NCI-H146 treated with DMSO at 0.1 percent for 48 hours (cell line): Measurements from ENCODE around the gene KRT86.

Experiments
- DNase-seq: peaks from one replicate; lab custom pipeline; 2025; ENCODE audit not compliant: unreplicated experiment; lab: John Stamatoyannopoulos, UW

The KRT86 gene

DNA sequence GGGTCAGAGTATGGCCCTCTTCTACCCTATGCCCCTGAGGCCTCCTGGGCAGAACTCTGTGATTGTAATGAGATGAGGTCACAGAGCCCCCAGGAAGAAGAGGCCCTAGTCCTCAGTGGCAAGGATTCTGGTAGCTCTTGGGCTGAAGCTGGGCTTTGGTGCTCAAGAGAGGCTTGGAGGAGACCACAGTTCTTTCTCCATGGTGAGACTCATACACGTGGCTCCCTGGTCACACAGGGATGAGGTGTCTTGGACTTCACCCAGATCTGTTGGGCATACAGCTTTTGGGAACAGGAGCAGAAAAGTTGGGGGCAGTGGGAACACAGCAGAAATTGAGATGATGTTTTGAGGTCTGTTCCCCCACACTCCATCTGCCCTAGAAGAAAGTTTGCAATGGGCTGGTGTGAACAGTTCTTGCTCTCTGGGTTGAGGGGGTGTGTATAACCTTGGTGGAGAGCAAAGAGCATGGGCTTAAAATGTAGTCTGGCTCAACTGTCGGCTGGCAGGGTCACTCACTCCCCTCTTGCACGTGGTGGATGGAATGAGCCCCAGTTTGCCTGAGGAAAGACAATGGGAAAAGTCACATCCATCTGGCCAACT is at the start of gene KRT86:
TSS of gene KRT86 (plus strand) at position 125 of the 600 bp plus-strand sequence. CDS start 27,272 bp downstream, outside the sequence.
- DNase-seq: no peak

DNA sequence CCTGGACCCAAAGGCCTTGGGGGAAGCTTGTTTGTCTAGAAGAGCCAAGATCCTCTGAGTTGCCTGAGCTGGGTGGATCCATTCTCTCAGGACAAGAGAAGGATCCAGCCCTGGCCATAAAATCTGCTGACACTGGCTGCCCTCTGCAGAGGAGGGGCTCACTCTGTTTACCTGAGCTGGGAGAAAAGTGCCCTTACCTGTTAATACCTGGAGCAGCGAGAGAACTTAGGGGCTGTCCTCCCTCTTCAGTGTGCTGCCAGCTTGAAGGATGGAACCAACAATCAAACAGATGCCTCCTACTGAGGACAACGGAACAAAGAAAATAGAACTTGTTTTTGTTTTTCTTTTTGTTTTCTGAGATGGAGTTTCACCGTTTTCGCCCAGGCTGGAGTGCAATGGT is 48.7 kb upstream of the KRT86 start:
- DNase-seq: no peak

DNA sequence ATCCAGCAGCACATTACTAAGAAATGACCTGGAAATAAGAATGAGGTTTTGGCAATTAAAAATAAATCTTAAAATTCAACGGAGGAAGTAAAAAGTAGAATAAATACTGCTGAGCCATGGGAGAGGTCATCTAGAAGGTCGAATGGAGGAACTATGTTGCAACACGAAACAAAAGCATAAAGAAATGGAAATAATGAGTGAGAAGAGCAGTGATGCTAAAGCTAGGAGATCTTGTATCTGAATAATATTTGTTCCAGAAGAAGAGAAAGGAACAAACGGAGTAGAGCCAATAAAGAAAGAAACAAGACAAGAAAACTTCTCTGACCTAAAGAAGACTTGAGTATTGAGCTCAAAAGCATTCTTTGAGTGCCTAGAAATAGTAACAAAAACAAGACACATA is 48.0 kb upstream of the KRT86 start:
- no peak for DNase-seq

DNA sequence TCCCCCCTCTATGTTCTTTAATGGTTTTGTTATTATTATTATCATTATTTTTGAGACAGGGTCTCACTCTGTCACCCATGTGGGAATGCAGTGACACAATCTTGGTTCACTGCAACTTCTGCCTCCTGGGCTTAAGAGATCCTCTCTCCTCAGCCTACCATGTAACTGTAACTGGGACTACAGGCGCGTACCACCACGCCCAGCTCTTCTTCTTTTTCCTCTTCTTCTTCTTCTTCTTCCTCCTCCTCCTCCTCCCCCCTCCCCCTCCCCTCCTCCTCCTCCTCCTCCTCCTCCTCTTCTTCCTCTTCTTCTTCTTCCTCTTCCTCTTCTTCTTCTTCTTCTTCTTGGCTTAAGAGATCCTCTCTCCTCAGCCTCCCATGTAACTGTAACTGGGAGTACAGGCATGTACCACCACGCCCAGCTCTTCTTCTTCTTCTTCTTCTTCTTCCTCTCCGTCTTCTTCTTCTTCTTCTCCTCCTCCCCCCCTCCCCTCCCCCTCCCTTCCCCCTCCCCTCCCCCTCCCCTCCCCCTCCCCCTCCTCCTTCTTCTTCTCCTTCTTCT is 46.8 kb upstream of the KRT86 start:
- no peak for DNase-seq

DNA sequence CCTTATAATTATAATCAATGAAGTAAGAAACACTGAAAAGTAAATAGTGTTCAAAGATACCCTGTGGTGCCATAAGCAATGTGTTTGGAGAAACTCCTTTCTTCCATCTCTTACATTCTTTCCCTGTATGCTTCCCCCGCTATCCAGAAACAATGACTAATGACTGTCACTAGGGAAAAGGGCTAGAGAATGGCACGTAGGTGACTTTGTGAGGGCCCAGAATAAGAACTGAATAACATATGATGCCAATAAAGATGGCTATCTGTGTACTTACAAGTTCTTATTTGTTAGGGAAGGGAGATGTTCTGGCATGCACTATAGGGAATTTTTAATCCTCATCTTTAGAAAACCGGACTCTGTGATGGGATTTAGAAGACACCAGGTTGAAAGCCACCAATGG is 46.1 kb upstream of the KRT86 start:
- peak; percentile 74 for DNase-seq

DNA sequence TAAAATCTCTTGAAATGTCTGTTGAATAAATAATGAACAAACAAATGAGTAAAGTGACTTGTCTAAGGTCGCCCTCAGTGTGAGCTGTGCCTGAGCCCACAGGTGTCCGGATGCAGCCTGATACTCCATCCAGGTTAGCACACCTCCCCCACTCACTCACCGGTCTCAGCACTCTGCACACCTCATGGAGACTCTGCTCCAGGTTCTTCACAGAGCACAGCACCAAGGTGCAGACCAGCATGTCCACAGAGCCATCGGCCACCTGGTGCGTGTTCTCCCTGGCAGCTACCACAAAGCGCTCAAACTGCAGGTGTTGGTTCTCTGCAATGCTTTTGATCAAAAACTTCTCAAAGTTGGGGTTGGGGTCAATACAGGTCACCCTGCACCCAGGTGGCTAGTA is 45.5 kb upstream of the KRT86 start:
- no peak for DNase-seq

DNA sequence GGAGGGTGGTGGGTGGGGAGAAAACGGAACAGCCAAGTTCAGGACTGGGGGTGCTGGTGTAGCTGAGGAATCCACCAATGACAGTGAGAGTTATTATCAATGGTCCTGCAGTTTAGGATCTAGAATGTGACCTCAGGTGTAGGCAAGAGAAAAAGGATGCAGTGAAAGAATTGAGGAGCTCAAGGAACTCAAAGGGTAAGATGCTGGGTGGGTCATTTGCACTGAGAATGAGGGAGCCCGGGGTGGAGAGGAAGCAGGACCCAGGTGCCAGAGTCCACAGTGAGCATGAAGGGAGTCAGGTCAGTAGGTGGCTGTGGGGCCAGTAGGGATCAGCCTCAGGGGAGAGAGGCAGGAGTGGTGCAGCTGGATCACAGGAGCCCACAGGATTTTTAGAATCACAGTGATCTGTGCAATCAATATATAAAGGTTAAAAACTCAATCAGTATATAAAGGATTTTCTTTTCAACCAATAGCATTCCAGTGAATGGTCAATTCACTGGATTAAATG is 44.6 kb upstream of the KRT86 start:
- DNase-seq: no peak

DNA sequence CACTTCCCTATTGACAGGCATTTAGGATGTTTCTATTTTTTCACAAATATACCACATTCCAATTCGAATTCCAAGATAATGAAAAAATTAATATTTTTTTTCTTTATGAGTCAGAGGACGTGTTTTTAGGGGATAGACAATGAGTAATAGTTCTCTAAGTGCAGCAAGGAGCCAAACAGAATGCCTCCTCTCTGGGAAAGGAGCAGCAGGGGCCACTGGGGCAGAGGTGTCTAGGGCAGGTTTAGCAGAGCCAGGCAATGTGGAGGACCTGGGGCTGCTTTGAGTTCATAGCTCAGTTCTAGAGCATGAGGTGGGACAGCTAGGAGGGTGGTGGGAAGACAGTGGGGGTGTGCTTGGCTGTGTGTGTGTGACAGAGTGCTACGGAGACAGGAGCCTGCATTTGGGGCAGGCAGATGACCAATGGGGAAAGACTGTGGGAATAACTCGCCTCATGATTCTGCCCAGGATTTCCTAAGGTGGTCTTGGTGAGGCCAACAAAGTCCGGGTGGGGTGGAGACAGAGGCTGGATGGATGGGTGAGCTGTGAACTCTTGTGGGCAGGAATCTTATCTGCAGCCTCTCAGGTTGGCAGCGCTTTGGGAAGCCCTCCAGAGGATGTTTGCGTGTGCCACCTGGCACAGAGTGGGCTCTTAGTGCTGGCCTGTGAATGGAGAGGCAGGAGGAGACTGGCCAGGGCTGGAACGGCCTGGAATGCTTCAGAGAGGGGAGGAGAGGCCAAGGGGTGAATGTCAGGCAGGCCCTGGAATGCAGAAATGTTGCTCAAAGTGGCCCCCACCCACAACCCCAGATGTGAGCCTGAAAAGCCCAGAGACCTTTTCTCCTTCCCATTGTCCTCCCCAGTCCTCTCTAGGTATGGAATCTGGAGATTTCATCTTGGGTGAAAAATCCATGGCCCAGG is 43.8 kb upstream of the KRT86 start:
- DNase-seq: no peak

DNA sequence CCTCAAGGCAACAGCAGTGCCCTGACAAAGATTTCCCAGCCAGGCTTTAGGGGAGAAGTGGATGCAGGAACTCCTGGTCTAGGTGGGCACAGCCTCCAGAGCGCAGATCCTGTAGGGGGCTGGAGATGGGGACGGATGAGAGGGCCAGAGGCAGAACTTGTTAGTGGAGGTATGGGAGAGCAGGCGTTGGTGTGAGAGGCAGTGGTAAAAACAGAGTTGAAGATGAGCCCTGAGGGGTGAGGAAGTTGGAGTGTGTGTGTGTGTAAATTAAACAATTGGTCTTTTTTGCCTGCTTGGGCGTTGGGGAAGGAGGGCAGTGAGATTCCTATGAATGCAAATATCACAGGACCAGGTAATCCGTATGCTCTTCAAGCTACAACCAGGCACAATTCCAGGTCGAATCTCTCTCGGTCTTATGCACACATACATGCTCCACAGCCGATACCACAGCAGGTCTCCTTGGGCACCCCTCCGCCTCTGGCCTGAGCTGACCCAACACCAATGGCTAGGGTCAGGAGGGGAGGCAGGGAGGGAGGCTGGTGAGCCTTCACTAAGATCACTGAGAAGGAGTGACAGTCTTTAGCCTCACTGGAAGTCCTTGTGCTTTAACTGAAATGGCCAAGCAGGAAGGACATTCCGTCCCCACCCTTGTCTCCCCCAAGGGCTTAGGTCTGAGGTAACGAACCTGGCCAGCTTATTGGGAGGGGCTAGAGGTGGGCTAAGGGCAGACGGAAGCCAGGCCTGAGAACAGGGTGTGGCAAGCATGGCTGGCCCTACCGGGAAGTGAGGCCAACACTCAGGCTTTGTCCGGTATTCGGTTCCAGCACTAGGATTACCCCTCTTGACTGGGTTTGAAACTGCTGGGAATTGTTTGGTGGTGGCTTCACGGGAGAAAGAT is 42.9 kb upstream of the KRT86 start:
- no peak for DNase-seq

DNA sequence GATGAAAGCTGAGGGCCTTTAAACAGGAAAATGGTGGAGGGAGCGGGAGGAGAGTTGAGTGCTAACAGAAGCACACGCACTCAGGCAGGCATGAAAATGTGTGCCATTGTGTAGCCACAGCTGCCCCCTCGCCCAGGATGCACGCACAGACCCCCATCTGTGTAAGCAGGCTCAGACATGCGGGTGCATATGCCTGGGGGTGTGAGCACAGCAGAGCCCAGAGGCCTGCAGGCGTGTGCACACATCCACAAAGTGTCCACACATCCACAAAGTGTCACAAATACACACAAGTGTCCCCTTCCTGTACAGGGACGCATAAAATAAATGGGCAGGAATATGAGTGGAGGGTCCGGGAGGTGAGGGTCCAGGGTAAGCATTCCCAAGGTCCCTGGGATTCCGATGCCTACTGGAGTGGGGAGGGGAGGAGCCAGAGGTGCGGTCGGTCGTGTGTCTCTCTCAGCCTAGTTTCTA is 42.2 kb upstream of the KRT86 start:
- DNase-seq: no peak

DNA sequence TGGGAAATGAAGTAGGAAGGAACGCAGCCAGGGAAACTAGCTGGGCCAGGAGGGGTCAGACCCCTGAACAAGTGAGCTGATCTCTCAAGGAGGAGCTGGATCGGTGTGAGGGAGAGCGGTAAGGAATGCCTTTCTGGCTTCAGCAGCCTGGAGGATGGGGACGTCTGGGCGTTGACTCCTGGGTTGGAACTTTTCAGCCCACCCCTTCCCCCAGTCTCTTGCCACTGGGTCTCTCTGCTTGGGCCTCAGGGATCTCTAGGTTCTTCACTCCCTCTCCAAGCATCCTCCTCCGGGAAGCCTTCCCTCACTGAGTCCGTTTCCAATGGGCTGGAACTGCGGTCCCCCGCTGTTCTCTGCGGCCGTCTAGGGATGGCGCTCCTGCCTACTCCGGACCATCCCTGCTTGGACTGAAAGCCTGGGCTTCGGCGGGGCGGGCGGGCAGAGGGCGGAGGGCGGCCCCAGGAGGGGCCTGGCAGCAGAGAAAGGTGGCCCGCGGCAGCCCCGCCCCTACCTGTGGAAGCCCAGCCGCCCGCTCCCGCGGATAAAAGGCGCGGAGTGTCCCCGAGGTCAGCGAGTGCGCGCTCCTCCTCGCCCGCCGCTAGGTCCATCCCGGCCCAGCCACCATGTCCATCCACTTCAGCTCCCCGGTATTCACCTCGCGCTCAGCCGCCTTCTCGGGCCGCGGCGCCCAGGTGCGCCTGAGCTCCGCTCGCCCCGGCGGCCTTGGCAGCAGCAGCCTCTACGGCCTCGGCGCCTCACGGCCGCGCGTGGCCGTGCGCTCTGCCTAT is 41.6 kb upstream of the KRT86 start, which contains the start of gene KRT7:
TSS of gene KRT7 (plus strand) at position 570 of the 788 bp plus-strand sequence. CDS start at position 624, 54 bp downstream.
- DNase-seq: no peak

DNA sequence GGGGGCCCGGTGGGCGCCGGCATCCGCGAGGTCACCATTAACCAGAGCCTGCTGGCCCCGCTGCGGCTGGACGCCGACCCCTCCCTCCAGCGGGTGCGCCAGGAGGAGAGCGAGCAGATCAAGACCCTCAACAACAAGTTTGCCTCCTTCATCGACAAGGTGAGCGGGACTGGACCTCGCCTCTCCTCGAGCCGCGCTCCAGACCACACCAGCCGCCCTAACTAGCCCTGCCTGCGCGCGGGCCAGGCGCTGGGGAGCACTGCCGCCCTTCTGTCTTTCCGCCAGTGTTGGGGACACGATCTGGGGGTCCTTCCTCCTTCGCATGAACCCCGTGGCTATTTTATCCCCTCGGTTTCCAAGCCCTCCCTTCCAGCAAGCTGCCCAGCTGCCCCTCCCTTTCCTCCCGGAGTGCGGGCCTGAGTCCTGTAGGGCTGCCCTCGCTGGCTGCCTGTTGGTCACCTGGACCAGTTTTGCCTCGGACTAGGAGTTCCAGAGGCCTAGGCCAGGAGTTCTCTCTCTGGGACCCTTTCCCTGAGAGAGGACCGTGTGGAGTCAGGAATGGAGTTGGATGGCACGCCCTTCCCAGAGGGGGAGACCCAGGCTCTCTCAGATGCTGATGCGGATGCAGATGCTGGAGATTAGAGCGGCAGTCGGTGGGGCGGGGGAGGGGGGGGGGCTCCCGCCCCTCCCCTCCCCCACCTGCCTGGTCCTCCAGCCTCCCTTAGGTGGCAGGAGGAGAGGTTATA is 40.8 kb upstream of the KRT86 start:
- DNase-seq: no peak

DNA sequence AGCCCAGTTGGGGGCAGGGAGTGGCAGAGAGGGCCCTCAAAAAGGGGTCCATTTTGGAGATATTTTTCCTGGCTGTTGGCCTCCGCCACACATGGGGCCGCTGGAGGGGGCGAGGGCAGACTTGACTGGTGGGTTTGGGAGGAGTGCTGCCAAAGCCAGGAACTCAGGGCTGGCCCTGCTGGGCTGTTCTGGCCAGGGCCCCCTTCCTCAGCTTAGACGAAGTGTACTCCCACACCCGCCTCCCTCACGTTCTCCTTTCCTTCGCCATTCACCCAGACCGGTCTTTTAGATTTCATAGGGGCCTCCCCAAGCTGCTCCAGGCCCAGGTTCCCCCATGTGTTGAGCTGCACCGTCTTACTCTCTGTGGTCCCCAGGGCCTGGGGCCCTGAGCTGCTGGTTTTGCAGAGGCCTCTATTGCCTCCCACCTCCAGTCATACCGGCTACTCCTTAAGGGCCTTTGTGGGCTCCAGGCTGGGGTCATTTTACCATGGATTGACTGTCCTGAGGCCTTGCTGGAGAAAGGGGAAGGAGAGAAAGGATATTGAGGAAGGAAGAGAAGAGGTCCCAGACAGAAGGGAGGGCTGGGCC is 40.1 kb upstream of the KRT86 start:
- no peak for DNase-seq

DNA sequence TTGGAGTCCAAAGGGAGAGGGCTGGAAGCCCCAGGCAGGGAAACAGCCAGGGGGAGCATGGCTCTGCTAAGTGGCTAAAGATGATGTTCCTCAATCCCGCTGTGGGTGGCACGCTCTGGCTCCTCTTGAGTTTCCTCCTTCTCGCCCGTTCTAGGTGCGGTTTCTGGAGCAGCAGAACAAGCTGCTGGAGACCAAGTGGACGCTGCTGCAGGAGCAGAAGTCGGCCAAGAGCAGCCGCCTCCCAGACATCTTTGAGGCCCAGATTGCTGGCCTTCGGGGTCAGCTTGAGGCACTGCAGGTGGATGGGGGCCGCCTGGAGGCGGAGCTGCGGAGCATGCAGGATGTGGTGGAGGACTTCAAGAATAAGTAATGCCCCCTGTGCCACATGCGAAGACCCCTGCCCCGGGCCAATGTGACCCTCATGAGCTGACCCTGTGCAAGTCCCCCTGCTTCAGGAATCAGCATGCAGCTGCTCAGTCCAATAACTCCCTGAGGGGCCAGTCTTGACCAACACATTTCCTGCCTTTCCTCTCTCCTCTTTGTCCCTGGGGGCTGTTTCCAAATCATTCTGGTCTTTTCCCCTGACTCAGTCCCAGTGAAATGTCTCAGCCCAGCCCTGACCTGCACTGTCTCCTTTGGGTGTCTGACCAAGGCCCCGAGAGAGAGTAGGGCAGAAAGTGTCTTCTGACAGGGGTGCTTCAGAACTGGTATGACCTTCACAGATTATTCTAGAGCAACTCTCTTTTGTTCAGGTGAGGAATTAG is 39.3 kb upstream of the KRT86 start:
- DNase-seq: no peak

DNA sequence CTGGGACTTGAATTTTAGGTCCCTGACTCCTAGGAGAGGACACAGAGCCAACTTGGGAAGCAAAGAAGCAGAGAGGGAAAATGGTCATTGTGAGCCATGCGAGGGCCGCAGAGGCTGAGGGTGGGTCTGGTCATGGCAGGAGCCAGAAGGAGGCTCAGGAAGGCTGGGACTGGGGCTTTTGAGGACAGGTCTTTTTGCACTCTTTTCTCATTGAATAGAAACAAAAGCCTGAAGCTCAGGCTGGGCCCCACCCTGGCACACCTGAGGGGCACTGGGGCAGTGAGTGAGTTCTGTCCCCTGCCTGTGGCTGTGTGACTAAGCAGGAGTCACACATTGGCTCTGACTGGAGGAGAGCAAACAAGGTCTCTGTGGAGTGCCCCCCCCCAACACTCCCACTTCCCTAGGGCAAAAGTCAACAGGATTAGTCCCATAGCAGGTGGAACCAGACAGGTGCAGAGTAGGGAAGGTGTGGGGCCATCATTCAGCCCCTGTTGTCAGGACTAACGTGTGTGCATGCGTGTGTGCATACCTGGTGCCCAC is 38.6 kb upstream of the KRT86 start:
- peak; percentile 96 for DNase-seq

DNA sequence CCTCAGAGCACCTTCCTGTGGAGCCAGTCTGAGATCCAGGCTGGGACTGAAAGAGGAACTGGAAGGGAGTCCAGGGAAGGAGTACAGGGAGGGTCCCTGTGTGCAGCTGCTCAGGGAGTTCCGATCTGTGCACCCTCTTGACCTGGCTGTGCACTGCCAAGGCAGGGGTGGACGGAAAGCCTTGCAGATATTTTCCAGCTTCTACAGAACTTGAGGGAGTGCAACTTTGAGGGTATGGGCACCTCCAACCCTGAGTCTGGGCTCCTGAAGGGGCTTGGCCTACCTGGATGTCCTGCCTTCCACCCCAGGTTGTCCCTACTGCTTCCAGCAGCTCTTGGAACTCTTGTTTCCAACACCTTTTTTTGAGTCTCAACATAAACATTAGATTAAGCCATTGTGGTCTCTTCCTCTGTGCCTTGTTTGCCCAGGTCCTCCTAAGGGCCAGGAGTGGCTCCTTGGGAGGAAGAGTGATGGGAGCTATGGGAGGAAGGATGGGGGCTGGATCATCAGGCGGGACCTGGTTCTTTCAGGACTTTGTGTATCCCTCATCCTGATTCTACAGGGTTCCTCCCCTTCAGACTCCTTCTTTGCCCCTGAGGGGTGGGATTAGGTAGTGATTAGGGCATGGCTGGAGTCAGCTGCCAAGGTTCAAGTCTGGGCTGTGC is 37.9 kb upstream of the KRT86 start:
- DNase-seq: no peak

DNA sequence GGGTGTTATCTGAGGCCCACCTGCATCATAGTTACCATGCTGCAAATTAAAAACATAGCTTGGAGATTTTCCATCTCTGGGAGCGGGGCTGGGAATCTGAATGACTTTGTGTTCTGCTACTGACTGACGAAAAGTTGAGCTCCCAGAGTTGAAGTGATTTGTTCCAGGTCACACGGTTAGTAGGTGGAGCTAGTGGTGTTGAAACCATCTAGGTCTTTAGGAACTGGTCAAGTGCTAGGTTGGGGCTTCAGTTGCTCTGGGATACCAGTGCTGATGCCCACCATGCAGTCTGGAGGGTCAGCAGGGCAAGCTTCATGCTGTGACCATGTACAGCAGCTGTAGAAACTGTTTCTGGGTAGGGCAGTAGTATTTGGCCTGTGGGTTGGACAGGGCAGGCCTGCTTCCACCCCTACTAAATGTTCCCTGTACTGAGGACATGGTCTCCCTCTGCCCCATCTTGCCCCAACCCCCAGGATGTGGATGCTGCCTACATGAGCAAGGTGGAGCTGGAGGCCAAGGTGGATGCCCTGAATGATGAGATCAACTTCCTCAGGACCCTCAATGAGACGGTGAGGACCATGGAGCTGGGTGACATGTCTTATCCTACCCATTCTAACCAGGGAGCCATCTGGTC is 36.1 kb upstream of the KRT86 start:
- no peak for DNase-seq
